Activated CD4-positive, CD25-positive, alpha-beta regulatory T cell treated with anti-CD3 and anti-CD28 coated beads, Interleukin-2, amount 50 U/mL, for 24 hours (primary cell): Measurements from ENCODE around the gene DPP8.
"Not testable (repeated sequence)": the region's sequence is repeated elsewhere in the genome, so short reads cannot be mapped to it uniquely, and the experiment has no call there.

ENCODE experiments used
- ATAC-seq, 2 donors: fragments of 150-1000 bp; cut with Tn5 transposase; one replicate each; pipeline ENCODE4 v1.10.0; 2021; ENCODE audit warnings: mild to moderate bottlenecking in 1 of 2, moderate library complexity in 1 of 2

The DPP8 gene

GRCh38 chr15:65516997-65517865 lies at the start of gene DPP8:
Gene DPP8, minus strand, starts transcription at chr15:65517689. Its CDS starts 5,136 bp downstream, at chr15:65512553.
- peak; percentile 94 to 96 for ATAC-seq

GRCh38 chr15:65561934-65562333 lies 44.4 kb upstream of the DPP8 start:
- no peak for ATAC-seq

GRCh38 chr15:65559941-65560340 lies 42.5 kb upstream of the DPP8 start:
- ATAC-seq: no peak

GRCh38 chr15:65558997-65559760 lies 41.7 kb upstream of the DPP8 start:
- ATAC-seq: no peak

- no peak for ATAC-seq
Measured at GRCh38 chr15:65558336-65558735, 40.8 kb upstream of the DPP8 start.

DNA sequence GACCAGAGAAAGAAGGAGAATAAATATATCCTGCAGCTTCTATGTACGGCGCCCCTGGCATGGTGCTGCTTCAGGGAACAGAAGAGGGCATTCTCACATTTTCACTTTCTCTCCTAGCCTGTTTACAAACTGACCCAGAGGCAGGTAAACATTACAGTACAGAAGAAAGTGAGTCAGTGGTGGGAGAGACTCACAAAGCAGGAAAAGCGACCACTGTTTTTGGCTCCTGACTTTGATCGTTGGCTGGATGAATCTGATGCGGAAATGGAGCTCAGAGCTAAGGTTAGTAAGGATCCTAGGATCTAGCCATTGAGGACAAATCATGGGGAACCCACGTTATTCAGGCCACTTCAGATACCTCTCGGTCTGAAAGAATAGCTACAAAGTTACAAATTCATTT lies 39.1 kb upstream of the DPP8 start:
- ATAC-seq: no peak

DNA sequence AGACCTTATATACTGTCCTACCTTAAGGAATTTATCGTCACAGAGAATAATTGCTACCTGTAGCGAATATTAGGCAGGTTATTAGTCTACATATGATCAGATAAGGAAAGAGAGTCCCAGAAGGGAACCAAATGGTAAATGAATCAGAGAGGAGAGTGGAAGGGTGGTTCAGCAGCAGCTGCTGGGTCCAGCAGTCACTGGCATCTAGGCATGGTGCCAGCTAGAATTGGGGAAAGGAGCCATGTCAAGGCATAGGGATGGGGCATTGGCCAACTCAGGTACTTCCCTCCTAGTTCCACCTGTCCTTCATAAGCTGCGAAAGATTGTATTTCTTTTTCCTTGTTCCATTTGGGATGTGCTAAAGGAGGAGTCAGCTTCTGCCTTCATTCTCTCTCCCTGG lies 36.2 kb upstream of the DPP8 start:
- ATAC-seq: no peak

GRCh38 chr15:65552851-65553250 lies 35.4 kb upstream of the DPP8 start:
- ATAC-seq: not testable (repeated sequence)

DNA sequence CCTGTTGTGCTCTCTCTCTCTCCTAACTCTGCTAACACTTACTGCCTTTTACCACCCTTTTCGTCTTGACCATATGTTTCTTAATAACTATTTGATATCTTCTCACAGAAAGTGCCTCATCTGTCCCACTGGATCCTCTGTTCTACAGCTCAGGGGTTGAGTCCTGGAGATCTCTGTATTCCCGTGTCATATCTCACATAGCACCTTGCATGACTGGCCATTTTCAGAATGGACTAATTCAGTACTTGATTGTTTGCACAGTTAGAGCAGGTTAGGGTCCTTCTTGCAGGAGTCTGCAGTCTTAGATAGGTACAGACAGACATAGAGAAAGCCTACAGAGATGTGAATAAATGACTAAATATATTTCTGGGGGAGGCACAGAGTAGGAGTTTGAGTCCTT lies 33.7 kb upstream of the DPP8 start:
- ATAC-seq: no peak

DNA sequence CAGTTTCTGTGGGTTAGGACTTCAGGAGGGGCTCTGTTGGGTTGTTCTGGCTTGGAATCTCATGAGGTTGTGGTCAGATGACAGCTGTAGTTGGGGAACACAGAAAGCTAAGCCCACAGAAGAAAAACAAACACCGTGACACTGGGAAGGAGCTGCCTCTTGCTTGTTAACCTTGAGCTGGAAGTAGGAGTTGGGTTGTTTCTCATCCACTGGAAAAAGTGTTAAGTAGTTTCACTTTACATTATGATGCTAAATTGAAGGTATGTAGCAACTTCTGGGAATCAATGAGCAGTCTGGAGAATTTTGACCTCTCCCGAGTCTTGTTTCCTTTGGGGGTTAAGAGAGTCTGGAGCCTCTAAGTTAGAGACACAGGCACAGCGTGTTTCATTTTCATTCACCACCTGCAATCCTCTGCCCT lies 33.2 kb upstream of the DPP8 start:
- no peak for ATAC-seq

- ATAC-seq: not testable (repeated sequence)
Measured at GRCh38 chr15:65549288-65549687, 31.8 kb upstream of the DPP8 start.

DNA sequence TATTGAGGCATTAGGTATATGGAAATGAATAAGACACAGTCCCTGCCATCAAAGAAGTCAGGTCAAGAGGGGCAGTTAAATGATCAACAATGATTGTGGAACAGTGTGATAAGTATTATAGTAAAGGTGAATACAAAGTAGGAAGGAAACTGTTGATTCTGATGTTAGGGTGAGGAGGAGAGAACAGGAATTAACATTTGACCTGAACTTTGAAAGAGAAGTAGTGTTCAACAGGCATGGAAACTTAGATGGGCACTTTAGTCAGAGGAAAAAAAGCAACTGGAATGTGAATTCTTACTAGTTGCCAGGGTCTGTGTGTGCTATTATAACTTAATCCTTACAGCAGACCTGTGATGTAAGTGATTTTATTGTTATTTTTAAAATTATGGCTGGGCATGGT lies 30.4 kb upstream of the DPP8 start:
- ATAC-seq: no peak

- no peak for ATAC-seq
Measured at GRCh38 chr15:65541231-65541820, 23.8 kb upstream of the DPP8 start.

DNA sequence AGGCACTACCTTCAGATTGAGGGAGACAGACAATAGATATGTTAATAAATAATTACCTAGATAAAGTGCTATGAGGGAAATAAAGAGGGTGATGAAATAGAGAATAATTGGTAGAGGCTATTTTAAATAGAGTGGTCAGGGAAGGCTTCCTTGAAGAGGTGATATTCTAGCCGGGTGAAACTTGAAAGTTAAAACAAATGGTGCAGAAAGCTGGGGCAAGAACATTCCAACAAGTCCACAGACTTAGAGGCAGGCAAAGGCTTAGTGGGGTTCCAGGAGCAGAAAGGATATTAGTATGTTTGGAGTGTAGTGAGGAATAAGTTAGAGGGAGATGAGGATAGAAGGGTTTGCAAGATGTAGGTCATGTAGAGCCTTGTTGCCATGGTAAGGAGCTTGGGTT lies 22.8 kb upstream of the DPP8 start:
- no peak for ATAC-seq

DNA sequence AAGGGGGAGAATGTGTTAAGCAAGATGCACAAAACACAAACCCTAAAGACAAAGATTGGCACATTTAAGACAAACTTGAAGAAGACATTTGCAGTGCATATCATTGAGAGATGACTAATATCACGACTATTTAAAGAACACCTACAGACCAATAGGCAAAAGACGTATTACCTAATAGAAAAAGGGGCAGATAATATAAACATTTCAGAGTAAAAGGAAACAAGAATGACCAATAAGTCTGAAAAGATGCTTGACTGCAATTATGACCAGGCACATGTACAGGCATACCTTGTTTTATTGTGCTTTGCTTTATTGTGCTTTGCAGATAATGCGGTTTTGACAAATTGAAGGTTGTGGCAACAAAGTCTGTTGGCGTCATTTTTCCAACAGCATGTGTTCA lies 17.7 kb upstream of the DPP8 start:
- no peak for ATAC-seq

DNA sequence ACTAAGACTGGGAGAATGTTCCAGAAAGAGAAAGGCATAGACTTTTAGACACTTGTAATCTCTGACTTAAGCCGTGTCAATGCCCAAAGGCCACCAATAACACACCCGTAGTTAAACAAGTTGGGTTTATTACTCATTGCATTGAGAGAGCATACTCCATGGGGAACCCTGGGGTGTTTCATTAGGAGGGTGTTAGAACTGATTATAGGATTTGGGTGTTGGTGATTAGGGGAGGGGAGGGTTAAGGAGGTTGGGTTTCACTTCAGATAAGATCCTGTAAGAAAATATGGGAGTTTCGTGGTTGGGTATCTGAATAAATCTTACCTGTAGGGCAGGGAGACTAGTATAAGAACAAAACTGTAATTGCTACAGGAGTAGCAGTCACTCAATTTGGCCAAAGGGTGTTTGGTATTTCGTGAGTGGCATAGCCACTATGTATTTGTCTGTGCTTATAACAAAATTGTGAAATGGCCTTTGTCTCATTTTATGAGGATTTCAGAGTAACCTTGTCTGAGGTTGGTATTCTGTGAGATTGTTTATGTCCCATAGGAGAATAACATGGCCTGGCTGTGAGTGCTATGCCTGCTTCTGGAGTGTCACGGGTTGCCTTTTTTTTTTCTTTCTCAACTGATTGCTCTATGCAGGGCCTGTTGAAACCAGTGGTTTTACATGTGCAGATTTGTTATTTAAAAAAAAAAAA lies 15.7 kb upstream of the DPP8 start:
- no peak for ATAC-seq

GRCh38 chr15:65532738-65533051 lies 15.2 kb upstream of the DPP8 start:
- ATAC-seq: no peak

DNA sequence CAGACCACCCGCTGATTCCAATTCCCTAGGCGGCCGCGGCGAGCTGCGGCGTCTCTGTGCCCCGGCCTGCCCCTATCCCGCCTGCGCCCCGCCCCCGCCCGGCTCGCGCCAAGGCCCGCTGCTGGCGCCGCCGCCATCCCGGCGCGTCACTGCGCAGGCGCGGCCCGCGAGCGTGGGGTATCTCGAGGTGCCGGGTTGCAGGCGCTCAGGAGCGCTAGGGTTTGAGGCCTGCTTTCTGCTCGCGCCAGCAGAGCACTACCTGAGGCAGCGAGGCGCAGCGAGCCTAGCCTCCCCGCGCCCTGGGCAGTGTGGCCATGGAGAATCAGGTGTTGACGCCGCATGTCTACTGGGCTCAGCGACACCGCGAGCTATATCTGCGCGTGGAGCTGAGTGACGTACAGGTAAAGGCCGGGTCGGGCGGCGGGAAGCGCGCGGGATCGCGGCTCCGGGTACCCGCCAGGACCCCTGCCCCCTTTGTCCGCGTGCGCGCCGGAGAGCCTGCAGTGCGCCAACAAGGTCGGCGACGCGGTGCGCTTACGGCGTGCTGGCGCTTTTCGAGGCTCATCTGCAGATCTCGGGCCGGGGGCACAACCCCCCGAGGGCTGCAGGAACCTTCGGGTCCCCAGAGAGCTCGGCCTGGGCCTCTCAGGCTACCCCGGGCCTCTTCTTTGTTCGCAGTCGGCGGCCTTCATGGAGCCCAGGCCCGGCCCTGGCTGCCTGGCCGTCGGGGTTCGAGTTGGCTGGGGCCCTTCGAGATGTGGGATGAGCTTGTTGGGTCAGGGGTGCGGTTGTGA lies 13.0 kb upstream of the DPP8 start, which contains the start of gene HACD3:
Gene HACD3, plus strand, starts transcription at position 146 of the 794 bp plus-strand sequence. Its CDS starts 169 bp downstream, at position 315.
- ATAC-seq: peak; percentile 94 to 97

GRCh38 chr15:65529762-65530317 lies 12.4 kb upstream of the DPP8 start:
- no peak for ATAC-seq

- no peak for ATAC-seq
Measured at GRCh38 chr15:65528461-65529060, 11.1 kb upstream of the DPP8 start.

GRCh38 chr15:65525622-65526021 lies 8.1 kb upstream of the DPP8 start:
- no peak for ATAC-seq
